Trophoblast cell (in vitro differentiated cells and primary cell): ENCODE measurements around the gene RABL2A.
"Not testable (repeated sequence)": the region's sequence is repeated elsewhere in the genome, so short reads cannot be mapped to it uniquely, and the experiment has no call there.

Experiments used
- DNase-seq, 2 donors: peaks; one replicate each; pipeline ENCODE4 v3.0.0-alpha.2; 2016
- H2AFZ ChIP-seq: 2 replicates; pipeline ENCODE4 v1.6.1; 2013; ENCODE audit warnings: low read length, moderate library complexity, mild to moderate bottlenecking; ENCODE audit not compliant: insufficient read depth, poor library complexity
- H2AK5ac ChIP-seq: 2 replicates; pipeline ENCODE4 v1.6.1; 2013; ENCODE audit warnings: mild to moderate bottlenecking, low read length
- H2BK120ac ChIP-seq: 2 replicates; pipeline ENCODE4 v1.6.1; 2013; ENCODE audit warnings: low read length, mild to moderate bottlenecking, moderate library complexity; ENCODE audit not compliant: insufficient read depth, poor library complexity
- H2BK12ac ChIP-seq: 2 replicates; pipeline ENCODE4 v1.6.1; 2013; ENCODE audit warnings: mild to moderate bottlenecking, low read length, moderate library complexity
- H2BK5ac ChIP-seq: 2 replicates; pipeline ENCODE4 v1.6.1; 2013; ENCODE audit warnings: low read length, low read depth, moderate library complexity, mild to moderate bottlenecking; ENCODE audit not compliant: poor library complexity
- H3K14ac ChIP-seq: 2 replicates; pipeline ENCODE4 v1.6.1; 2013; ENCODE audit warnings: mild to moderate bottlenecking, low read length
- H3K18ac ChIP-seq: 2 replicates; pipeline ENCODE4 v1.6.1; 2013; ENCODE audit warnings: mild to moderate bottlenecking, low read length
- H3K23ac ChIP-seq: 2 replicates; pipeline ENCODE4 v1.6.1; 2013; ENCODE audit warnings: low read length
- H3K27ac ChIP-seq: 2 replicates; pipeline ENCODE4 v1.5.1; 2013; ENCODE audit warnings: low read depth, mild to moderate bottlenecking, inconsistent platforms, low read length, moderate library complexity
- H3K27me3 ChIP-seq: 2 replicates; pipeline ENCODE4 v1.6.1; 2013; ENCODE audit warnings: inconsistent platforms, mild to moderate bottlenecking, low read length, moderate library complexity; ENCODE audit not compliant: insufficient read depth
- H3K36me3 ChIP-seq, 2 experiments: 1 replicate in 1 of 2; 2 replicates in 1 of 2; pipeline ENCODE4 v1.6.1; 2013; ENCODE audit warnings: low read length in 2 of 2, mild to moderate bottlenecking in 2 of 2, moderate library complexity in 1 of 2; ENCODE audit not compliant: insufficient read depth in 2 of 2, control insufficient read depth in 1 of 2
- H3K4ac ChIP-seq: 2 replicates; pipeline ENCODE4 v1.6.1; 2013; ENCODE audit warnings: low read depth, mild to moderate bottlenecking, low read length, moderate library complexity
- H3K4me1 ChIP-seq, 2 experiments: 1 replicate in 1 of 2; 2 replicates in 1 of 2; pipeline ENCODE4 v1.6.1; 2013; ENCODE audit warnings: low read length in 2 of 2, mild to moderate bottlenecking in 2 of 2, moderate library complexity in 1 of 2; ENCODE audit not compliant: insufficient read depth in 2 of 2, control insufficient read depth in 1 of 2
- H3K4me2 ChIP-seq: 2 replicates; pipeline ENCODE4 v1.6.1; 2013; ENCODE audit warnings: inconsistent platforms, mild to moderate bottlenecking, low read length, moderate library complexity
- H3K4me3 ChIP-seq: 2 replicates; pipeline ENCODE4 v1.5.1; 2013; ENCODE audit warnings: mild to moderate bottlenecking, low read depth, low read length, inconsistent platforms
- H3K79me1 ChIP-seq: one replicate; pipeline ENCODE4 v1.6.1; 2013; ENCODE audit warnings: low read length
- H3K79me2 ChIP-seq: 2 replicates; pipeline ENCODE4 v1.6.1; 2013; ENCODE audit warnings: low read length, mild to moderate bottlenecking; ENCODE audit not compliant: control insufficient read depth, insufficient read depth, poor library complexity
- H3K9ac ChIP-seq: 2 replicates; pipeline ENCODE4 v1.6.1; 2013; ENCODE audit warnings: mild to moderate bottlenecking, low read length
- H3K9me3 ChIP-seq: 2 replicates; pipeline ENCODE4 v1.6.1; 2013; ENCODE audit warnings: low read depth, mild to moderate bottlenecking, control low read depth, inconsistent platforms, low read length; ENCODE audit not compliant: insufficient read depth
- H4K12ac ChIP-seq: 2 replicates; pipeline ENCODE4 v1.6.1; 2013; ENCODE audit warnings: low read depth, mild to moderate bottlenecking, low read length, moderate library complexity
- H4K8ac ChIP-seq: 2 replicates; pipeline ENCODE4 v1.6.1; 2013; ENCODE audit warnings: low read depth, mild to moderate bottlenecking, low read length, moderate library complexity
- H4K91ac ChIP-seq: one replicate; pipeline ENCODE4 v1.6.1; 2013; ENCODE audit warnings: low read depth, mild to moderate bottlenecking, low read length, moderate library complexity
- WGBS: extraction: QIAGEN DNeasy Blood & Tissue Kit; methylation state at CpG from one replicate; pipeline ENCODE4 v1.1.7; 2013; ENCODE audit warnings: missing lambda C conversion rate; ENCODE audit not compliant: insufficient read length, insufficient coverage; ENCODE audit errors: extremely low coverage; 5-methylcytosine and 5-hydroxymethylcytosine counted together

The RABL2A gene

DNA sequence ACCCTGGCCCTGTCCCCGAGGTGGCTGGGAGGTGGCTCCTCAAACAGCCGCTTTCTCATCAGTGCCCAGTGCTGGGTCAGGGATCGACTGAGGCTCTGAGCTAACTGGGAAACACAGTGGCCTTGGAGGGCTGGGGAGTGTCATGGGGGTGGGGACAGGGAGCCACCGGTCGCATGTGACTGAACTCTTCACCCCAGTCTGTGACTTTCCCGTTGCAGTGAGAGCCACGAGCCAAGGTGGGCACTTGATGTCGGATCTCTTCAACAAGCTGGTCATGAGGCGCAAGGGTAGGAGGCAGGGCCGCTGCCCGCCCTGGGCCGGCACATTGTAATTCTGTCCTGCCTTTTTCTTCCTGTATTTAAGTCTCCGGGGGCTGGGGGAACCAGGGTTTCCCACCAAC is 28.9 kb upstream of the RABL2A start:
- not testable (repeated sequence) for H3K4me1 ChIP-seq, H3K4ac ChIP-seq, H3K79me2 ChIP-seq, H2AFZ ChIP-seq, H3K79me1 ChIP-seq, H3K27ac ChIP-seq, H2BK12ac ChIP-seq, H3K23ac ChIP-seq, H3K4me2 ChIP-seq, H2AK5ac ChIP-seq, H3K9me3 ChIP-seq, H4K91ac ChIP-seq, H4K8ac ChIP-seq, H2BK5ac ChIP-seq, H3K14ac ChIP-seq, H3K27me3 ChIP-seq, H3K4me3 ChIP-seq, DNase-seq, H4K12ac ChIP-seq, H3K36me3 ChIP-seq, H3K18ac ChIP-seq, H2BK120ac ChIP-seq, H3K9ac ChIP-seq
- no CpG with 5 or more reads among the region's 13 CpGs for WGBS

DNA sequence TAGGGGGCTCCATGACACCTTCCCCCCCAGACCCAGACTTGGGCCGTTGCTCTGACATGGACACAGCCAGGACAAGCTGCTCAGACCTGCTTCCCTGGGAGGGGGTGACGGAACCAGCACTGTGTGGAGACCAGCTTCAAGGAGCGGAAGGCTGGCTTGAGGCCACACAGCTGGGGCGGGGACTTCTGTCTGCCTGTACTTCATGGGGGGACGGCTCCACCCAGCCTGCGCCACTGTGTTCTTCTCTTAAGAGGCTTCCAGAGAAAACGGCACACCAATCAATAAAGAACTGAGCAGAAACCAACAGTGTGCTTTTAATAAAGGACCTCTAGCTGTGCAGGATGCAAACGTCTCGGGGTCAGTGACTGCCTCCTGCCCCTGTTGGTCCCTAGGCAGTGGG is 28.3 kb upstream of the RABL2A start:
- H3K27ac ChIP-seq, H2BK5ac ChIP-seq, H3K14ac ChIP-seq, DNase-seq, H3K9ac ChIP-seq, H2BK12ac ChIP-seq, H3K4me3 ChIP-seq, H2AK5ac ChIP-seq, H4K91ac ChIP-seq, H4K8ac ChIP-seq, H3K23ac ChIP-seq, H3K79me1 ChIP-seq, H4K12ac ChIP-seq, H3K27me3 ChIP-seq, H3K4me1 ChIP-seq, H3K4me2 ChIP-seq, H3K18ac ChIP-seq, H2AFZ ChIP-seq, H3K4ac ChIP-seq, H3K79me2 ChIP-seq, H2BK120ac ChIP-seq, H3K36me3 ChIP-seq, H3K9me3 ChIP-seq: not testable (repeated sequence)
- WGBS, result no CpG with 5 or more reads among the region's 9 CpGs

DNA sequence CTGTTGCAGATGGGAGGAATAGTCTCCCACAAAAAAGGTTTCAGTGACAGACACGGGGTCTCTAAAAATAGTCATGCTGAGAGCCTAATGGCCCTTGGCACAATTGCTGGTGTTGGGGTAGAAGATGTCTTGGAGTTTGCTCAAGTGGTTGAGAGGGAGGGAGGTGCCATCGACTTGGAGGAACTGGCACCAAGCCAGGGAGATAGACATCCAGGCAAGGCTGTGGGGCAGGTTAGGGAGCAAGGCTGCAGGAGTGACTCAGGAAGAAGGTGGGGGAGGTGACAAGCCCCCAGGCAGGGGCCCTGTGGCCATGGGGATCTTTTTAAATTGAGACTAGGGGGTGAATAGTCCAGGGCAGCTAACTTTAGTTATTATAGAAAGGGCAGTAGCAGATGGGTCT is 27.9 kb upstream of the RABL2A start:
- H2AK5ac ChIP-seq, H2AFZ ChIP-seq, DNase-seq, H3K23ac ChIP-seq, H4K8ac ChIP-seq, H3K27me3 ChIP-seq, H3K27ac ChIP-seq, H3K9ac ChIP-seq, H3K79me2 ChIP-seq, H2BK120ac ChIP-seq, H4K91ac ChIP-seq, H3K4me3 ChIP-seq, H3K79me1 ChIP-seq, H3K4ac ChIP-seq, H2BK5ac ChIP-seq, H3K4me2 ChIP-seq, H3K4me1 ChIP-seq, H4K12ac ChIP-seq, H3K14ac ChIP-seq, H2BK12ac ChIP-seq, H3K36me3 ChIP-seq, H3K18ac ChIP-seq: not testable (repeated sequence)
- no CpG with 5 or more reads among the region's 2 CpGs for WGBS
- peaks cover 11% of the 10 kb centered on the region for H3K9me3 ChIP-seq

DNA sequence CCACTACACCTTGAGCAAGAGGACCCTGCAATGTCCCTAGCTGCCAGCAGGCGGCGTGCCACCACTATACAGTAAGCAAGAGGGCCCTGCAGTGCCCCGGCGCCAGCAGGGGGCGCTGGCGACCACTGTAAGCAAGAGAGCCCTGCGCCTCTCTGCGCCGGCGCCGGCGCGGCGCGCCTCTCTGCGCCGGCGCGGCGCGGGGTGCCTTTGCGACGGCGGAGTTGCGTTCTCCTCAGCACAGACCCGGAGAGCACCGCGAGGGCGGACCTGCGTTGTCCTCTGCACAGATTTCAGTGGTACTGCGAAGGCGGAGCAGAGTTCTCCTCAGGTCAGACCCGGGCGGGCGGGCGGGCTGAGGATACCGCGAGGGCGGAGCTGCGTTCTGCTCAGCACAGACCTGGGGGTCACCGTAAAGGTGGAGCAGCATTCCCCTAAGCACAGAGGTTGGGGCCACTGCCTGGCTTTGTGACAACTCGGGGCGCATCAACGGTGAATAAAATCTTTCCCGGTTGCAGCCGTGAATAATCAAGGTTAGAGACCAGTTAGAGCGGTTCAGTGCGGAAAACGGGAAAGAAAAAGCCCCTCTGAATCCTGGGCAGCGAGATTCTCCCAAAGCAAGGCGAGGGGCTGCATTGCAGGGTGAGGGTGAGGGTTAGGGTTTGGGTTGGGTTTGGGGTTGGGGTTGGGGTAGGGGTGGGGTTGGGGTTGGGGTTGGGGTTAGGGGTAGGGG is 24.9 kb upstream of the RABL2A start:
- H4K8ac ChIP-seq, H3K14ac ChIP-seq, H2AK5ac ChIP-seq, H4K91ac ChIP-seq, H3K4me1 ChIP-seq, H3K79me1 ChIP-seq, H3K4me2 ChIP-seq, H2AFZ ChIP-seq, H3K27me3 ChIP-seq, H3K36me3 ChIP-seq, H3K27ac ChIP-seq, H2BK120ac ChIP-seq, H3K4ac ChIP-seq, H2BK5ac ChIP-seq, H3K23ac ChIP-seq, H3K9ac ChIP-seq, H3K79me2 ChIP-seq, H4K12ac ChIP-seq, H2BK12ac ChIP-seq, H3K4me3 ChIP-seq, H3K18ac ChIP-seq: not testable (repeated sequence)
- WGBS, result no CpG with 5 or more reads among the region's 51 CpGs
- H3K9me3 ChIP-seq, result peaks cover 11% of the 10 kb centered on the region
- peak; percentile 88 to 91 for DNase-seq
